ENCODE results near the gene ME1. TPM values are rescaled to one million over a fixed set of nuclear protein-coding genes. Genes with fewer than 3 reads are reported as not detected.

Gene ME1
- total RNA-seq, 1 experiment from 2014 or later, result 5.3 TPM

- Mint-ChIP-seq H3K36me3 (peaks cover 50% of the 10 kb centered on the region), H3K9me3 (no peaks in the 10 kb centered on the region)
- POLR2A ChIA-PET, result interaction anchor here (0.6 kb wide), 1 partner anchor 319 kb away, joined by 3 read pairs; the partner anchor contains the start of gene PRSS35
- TF ChIP-seq PREB (CRISPR knock-in tag; IDR thresholded peaks at IDR 0.05; ENCODE audit: borderline replicate concordance) (no peak), ZNF396 (CRISPR knock-in tag; IDR thresholded peaks at IDR 0.05; ENCODE audit: borderline replicate concordance) (no peak), NR1H2 (CRISPR knock-in tag; IDR thresholded peaks at IDR 0.05) (no peak), CREB1 (CRISPR knock-in tag; IDR thresholded peaks at IDR 0.05) (no peak), SMAD3 (CRISPR knock-in tag; IDR thresholded peaks at IDR 0.05; ENCODE audit: borderline replicate concordance) (0 out of 2 replicates have a peak, but pooled peaks have one; percentile 54), ZMAT4 (CRISPR knock-in tag; IDR thresholded peaks at IDR 0.05) (no peak), GRHL2 (CRISPR knock-in tag; IDR thresholded peaks at IDR 0.05; ENCODE audit: insufficient replicate concordance, severe bottlenecking) (no peak), ZNF138 (CRISPR knock-in tag; conservative IDR thresholded peaks at IDR 0.05) (no peak), ERG (CRISPR knock-in tag; IDR thresholded peaks at IDR 0.05) (no peak), ZNF532 (CRISPR knock-in tag; IDR thresholded peaks at IDR 0.05; ENCODE audit: borderline replicate concordance) (no peak), AFF4 (CRISPR knock-in tag; IDR thresholded peaks at IDR 0.05; ENCODE audit: borderline replicate concordance) (no peak), TEAD1 (CRISPR knock-in tag; IDR thresholded peaks at IDR 0.05) (peak; percentile 69), CBFB (CRISPR knock-in tag; IDR thresholded peaks at IDR 0.05; ENCODE audit: low read depth) (no peak), CREM (CRISPR knock-in tag; IDR thresholded peaks at IDR 0.05) (peak; percentile 73), TP53 (CRISPR knock-in tag; IDR thresholded peaks at IDR 0.05) (no peak), TCF7 (CRISPR knock-in tag; IDR thresholded peaks at IDR 0.05; ENCODE audit: low read depth) (no peak), NR3C1 (CRISPR knock-in tag; conservative IDR thresholded peaks at IDR 0.05; ENCODE audit: low read depth) (no peak), JUN (CRISPR knock-in tag; IDR thresholded peaks at IDR 0.05) (no peak), CDX4 (CRISPR knock-in tag; IDR thresholded peaks at IDR 0.05; ENCODE audit: borderline replicate concordance) (no peak), ZNF416 (CRISPR knock-in tag; IDR thresholded peaks at IDR 0.05) (no peak), ZNF425 (CRISPR knock-in tag; conservative IDR thresholded peaks at IDR 0.05) (no peak), MYBL2 (CRISPR knock-in tag; IDR thresholded peaks at IDR 0.05) (no peak)
Observed at GRCh38 chr6:83192871-83193746, 237.7 kb downstream of the ME1 start, which contains the start of the genes PGM3 and RWDD2A. PGM3 (minus strand) TSS chr6:83193265; CDS start chr6:83191012, 2,253 bp downstream. RWDD2A (plus strand) TSS chr6:83193357; CDS start chr6:83194452, 1,095 bp downstream.

More at GRCh38 chr6:83192871-83193746, 237.7 kb downstream of the ME1 start, which contains the start of the genes PGM3 and RWDD2A:
- DNase-seq (ENCODE audit: low spot score) (peak; percentile 87), ATAC-seq (peak; percentile 90)
- CTCF ChIA-PET, result interaction anchor here (0.6 to 2.1 kb wide), 7 partner anchors 22 to 343 kb away, joined by 3 to 9 read pairs (median 5); partner anchors contain the start of genes DOP1A, PRSS35 and UBE3D
- Mint-ChIP-seq H3K4me1 (peaks cover 24% of the 10 kb centered on the region), H3K27ac (peak within 1 kb of the TSS; percentile 94), H3K27me3 (ENCODE audit: low read depth) (no peaks in the 10 kb centered on the region), H3K4me3 (peak within 1 kb of the TSS; percentile 94)
